GM12872 (cell line): ENCODE results near the gene GLUL.

ENCODE experiments used
- CTCF ChIP-seq: IDR thresholded peaks from 3 replicates; pipeline ENCODE4 v1.5.1; 2011; ENCODE audit warnings: low read depth, mild to moderate bottlenecking, low read length, moderate library complexity; ENCODE audit not compliant: insufficient read depth

Gene GLUL

GRCh38 chr1:182394055-182394775 is 2.6 kb upstream of the GLUL start:
- TF ChIP-seq CTCF, result no peak

- TF ChIP-seq CTCF, result no peak
These were observed 749 bp upstream of the GLUL start for GRCh38 chr1:182392050-182393028.

- no peak for TF ChIP-seq CTCF
These were observed 595 bp downstream of the GLUL start for GRCh38 chr1:182391028-182391361.

GRCh38 chr1:182389619-182390047 is 2.0 kb downstream of the GLUL start:
- no peak for TF ChIP-seq CTCF

- TF ChIP-seq CTCF, result no peak
These were observed 3.0 kb downstream of the GLUL start for GRCh38 chr1:182388392-182389134.

- TF ChIP-seq CTCF, result no peak
These were observed 4.0 kb downstream of the GLUL start for GRCh38 chr1:182387566-182387965.

GRCh38 chr1:182386980-182387379 is 4.6 kb downstream of the GLUL start:
- no peak for TF ChIP-seq CTCF
